Measurements from ENCODE around the gene DTL.

The DTL gene

DNA sequence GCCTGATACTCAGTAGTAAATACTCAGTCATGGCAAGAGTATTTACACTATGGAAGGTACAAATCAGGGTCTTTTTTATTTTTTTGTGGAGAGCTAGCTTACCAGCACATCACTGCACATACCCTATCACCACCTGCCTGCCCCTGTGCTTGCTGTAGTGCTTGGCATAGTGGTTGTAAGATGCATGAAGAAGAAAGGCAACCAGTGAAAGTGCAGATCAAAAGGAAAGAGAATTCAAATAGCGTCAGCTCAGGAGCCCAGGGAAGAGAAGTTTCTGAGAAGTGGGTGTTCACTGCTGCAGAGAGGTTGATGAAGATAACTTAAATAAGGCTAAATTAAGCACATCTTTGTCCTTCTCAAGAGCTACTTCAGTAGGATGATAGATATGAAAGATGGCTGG, 76.0 kb downstream of the DTL start:
- DNase-seq (ENCODE audit: low read depth) = no peak
- TF ChIP-seq, protein P1, sequence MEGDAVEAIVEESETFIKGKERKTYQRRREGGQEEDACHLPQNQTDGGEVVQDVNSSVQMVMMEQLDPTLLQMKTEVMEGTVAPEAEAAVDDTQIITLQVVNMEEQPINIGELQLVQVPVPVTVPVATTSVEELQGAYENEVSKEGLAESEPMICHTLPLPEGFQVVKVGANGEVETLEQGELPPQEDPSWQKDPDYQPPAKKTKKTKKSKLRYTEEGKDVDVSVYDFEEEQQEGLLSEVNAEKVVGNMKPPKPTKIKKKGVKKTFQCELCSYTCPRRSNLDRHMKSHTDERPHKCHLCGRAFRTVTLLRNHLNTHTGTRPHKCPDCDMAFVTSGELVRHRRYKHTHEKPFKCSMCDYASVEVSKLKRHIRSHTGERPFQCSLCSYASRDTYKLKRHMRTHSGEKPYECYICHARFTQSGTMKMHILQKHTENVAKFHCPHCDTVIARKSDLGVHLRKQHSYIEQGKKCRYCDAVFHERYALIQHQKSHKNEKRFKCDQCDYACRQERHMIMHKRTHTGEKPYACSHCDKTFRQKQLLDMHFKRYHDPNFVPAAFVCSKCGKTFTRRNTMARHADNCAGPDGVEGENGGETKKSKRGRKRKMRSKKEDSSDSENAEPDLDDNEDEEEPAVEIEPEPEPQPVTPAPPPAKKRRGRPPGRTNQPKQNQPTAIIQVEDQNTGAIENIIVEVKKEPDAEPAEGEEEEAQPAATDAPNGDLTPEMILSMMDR (IDR thresholded peaks at IDR 0.05; ENCODE audit: control insufficient read depth, extremely low read depth, insufficient read depth) = no peak
- H3K4me3 ChIP-seq (ENCODE audit: low read depth, low read length) = no peak overlapping the region

DNA sequence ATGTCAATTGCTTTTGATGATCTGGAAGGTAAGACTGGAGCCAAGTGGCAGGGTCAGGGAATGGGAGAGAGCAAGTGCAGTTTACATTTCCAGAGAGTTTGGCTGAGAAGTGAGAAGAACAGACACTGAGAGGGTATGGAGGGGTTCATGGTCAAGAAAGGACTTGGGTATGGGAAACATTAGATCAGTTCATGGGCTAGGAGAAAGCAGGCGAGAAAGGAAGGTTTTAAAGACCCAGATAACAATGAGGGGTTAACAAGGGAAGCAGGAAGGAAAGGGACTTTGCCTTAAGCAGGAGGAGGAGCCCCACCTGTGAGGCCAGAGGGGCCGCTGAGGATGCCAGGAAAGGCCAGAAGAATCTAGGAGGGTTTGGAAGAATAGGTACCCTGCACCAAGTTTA, 78.2 kb downstream of the DTL start:
- no peak for DNase-seq (ENCODE audit: low read depth)

DNA sequence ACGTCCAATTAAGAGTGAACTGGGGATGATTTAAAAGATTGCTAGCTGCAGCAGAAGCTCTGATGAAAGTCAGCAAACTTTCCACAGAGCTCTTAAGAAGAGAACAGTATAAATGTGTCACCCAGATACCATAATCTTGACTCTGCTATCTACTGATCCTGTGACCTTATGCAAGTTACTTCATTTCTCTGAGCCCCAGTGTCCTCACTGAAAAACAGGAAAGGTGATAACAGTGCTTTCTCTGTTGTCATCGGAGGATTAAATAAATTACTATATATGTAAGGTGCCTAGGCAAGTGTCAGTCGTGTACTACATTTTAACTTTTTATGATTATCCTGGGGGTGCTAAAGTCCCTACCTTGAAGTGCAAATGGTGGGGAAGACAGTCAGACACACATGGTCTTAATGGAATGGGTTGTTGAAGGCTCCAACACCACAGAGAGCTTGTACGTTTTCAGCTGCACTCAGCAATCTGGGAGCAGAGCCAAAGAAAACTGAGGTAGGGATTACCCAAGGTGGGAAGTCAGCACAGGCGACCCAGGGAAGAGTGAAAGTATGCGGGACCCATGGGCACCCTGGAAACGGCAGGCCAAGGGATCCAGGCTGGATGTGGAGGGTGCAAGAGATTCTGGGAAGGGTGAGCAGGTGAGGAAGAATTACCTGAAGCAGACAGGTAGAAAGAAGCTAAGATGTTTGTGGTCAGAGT, 82.8 kb downstream of the DTL start:
- no peak for DNase-seq (ENCODE audit: low read depth)
- H3K4me3 ChIP-seq (ENCODE audit: low read depth, low read length) = no peak overlapping the region
- TF ChIP-seq, protein P1 (IDR thresholded peaks at IDR 0.05; ENCODE audit: control insufficient read depth, extremely low read depth, insufficient read depth) = no peak

More for the DNA sequence above, 78.2 kb downstream of the DTL start:
- no peak overlapping the region for H3K4me3 ChIP-seq (ENCODE audit: low read depth, low read length)
- TF ChIP-seq, protein P1 (IDR thresholded peaks at IDR 0.05; ENCODE audit: control insufficient read depth, extremely low read depth, insufficient read depth) = no peak

DNA sequence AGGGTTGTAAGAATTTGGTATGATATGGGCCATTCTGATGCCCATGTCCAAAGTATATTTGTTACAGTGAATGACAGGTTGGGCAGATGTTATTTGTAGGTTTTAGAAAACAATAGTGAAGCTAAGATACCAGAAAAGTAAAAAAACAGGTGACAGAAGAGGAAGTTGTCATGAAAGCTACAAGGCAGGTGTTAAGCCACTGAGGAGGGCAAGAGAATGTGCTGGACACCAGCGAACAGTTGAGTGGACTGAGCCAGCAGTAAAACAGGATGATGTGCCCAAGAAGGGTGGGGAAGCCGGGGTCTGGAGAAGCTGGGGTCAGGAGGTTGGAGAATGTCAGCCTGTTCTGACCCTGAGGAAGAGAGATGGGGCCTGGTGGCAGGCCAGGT, 83.3 kb downstream of the DTL start:
- TF ChIP-seq, protein P1 (IDR thresholded peaks at IDR 0.05; ENCODE audit: control insufficient read depth, extremely low read depth, insufficient read depth) = no peak
- no peak for DNase-seq (ENCODE audit: low read depth)
- no peak overlapping the region for H3K4me3 ChIP-seq (ENCODE audit: low read depth, low read length)

DNA sequence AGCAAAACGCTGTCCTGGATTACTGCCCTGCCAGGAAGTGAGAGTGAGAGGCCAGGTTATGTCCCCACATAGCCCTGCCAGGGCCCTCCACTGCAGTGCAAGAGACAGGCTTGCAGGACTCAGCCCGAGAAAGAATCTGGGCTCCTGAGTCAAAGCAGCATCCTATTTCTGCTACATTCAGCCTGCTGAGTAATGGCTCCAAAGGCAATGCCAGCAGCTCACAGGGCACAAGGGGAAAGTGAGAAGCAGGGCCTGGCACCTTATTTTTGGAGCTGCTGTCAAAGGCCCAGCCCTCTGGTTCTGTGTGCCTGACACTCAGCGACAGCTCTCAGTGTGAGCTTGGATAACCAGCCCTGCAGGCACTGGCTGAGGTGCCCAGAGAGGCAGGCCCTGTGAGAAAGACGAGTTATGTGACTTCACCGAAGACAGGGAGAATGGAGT, 83.9 kb downstream of the DTL start:
- TF ChIP-seq, protein P1 (IDR thresholded peaks at IDR 0.05; ENCODE audit: control insufficient read depth, extremely low read depth, insufficient read depth) = no peak
- H3K4me3 ChIP-seq (ENCODE audit: low read depth, low read length) = no peak overlapping the region
- no peak for DNase-seq (ENCODE audit: low read depth)

DNA sequence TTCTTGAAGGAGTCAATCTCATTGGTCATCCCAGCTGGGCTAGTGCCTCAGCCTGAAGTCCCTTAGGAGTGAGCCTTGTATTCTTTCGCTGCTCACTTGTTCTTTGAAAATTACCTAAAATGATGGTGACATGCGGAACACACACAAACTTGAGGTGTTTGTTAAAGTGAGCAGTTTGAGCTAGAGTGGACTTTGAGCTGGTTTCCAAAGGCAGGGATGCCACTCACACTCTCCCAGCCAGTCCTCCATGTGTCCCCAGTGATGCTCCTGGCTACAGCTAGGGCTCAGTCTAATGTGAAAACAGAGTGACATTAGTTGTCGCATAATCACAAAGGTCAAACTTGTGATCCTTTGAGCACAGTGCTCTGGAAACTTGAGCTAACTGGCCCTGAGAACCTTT, 84.3 kb downstream of the DTL start:
- no peak overlapping the region for H3K4me3 ChIP-seq (ENCODE audit: low read depth, low read length)
- TF ChIP-seq, protein P1 (IDR thresholded peaks at IDR 0.05; ENCODE audit: control insufficient read depth, extremely low read depth, insufficient read depth) = no peak
- DNase-seq (ENCODE audit: low read depth) = no peak

DNA sequence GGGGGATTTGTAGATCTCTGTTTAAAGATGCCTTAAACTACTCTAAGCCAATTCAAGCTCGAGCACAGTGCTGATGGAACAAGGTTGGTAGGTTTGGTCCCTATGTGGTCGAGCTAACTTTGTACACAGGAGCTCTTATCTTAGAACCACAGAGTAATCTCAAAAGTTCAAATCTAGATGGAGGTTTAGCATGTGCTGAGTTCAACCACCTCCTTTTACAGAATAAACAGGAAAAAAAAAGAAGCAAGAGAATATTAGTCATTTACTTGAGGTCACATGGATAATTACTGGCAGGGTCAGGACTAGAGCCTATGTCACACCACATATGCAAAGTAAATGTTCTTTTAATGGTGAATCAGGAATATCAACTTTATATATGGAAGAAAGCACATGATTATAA, 86.2 kb downstream of the DTL start:
- H3K4me3 ChIP-seq (ENCODE audit: low read depth, low read length) = no peak overlapping the region
- TF ChIP-seq, protein P1 (IDR thresholded peaks at IDR 0.05; ENCODE audit: control insufficient read depth, extremely low read depth, insufficient read depth) = no peak
- no peak for DNase-seq (ENCODE audit: low read depth)

Data from LNCaP clone FGC (cell line).